GM18520 (cell line): ENCODE data around the gene PAH.

ENCODE experiments used
- ATAC-seq: cut with Tn5 transposase; IDR thresholded peaks from one replicate; pipeline ENCODE4 v1.9.1; 2021; ENCODE audit not compliant: unreplicated experiment

The PAH gene

GRCh38 chr12:102917026-102917787 is at the start of gene PAH:
PAH (minus strand) TSS chr12:102917244; CDS start chr12:102917130, 114 bp downstream.
- no peak for ATAC-seq

GRCh38 chr12:102966200-102966863 is 49.3 kb upstream of the PAH start:
- no peak for ATAC-seq

DNA sequence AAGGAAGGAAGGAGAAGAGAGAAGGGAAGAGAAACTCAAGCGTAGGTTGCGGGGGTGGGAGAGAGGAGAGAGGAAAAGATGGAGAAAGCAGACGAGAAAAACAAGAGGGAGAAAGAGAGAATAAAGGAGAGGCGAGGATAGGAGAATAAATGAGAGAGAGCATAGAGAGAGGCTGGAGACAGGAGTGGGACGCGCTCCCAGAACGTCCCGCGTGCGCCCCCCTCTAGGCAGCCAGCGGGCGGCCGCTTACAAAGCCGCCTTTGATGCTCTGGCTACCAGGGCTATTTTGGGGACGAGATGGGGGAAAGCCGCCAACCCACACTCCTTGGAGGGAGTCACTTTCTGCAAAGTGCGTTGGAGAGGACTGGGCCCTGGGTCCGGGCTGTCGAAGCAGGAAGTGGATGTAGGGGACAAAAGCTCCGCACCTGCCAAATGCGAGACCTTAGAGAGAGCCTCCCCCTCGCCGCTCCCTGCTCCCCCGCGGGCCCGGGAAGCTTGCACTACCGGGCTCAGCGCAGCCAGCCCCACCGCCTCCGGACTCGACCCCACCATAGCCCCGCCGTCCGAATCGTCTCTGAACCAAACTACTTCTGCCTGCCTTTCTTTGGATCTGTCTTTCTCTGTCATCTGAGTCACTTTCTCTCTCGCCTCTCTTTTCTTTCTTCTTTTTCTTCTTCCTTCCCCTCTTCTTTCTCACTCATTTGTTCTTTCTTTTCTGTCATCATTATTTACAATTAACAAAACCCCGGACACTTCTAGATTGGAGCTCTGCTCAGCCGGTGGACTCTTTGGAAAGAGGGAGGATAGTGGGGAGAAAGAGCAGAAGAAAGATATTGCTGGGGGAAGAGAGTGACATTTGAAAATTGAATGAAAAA is 48.5 kb upstream of the PAH start:
- no peak for ATAC-seq

- ATAC-seq = no peak
Observed at GRCh38 chr12:102964872-102965271, 47.8 kb upstream of the PAH start.

DNA sequence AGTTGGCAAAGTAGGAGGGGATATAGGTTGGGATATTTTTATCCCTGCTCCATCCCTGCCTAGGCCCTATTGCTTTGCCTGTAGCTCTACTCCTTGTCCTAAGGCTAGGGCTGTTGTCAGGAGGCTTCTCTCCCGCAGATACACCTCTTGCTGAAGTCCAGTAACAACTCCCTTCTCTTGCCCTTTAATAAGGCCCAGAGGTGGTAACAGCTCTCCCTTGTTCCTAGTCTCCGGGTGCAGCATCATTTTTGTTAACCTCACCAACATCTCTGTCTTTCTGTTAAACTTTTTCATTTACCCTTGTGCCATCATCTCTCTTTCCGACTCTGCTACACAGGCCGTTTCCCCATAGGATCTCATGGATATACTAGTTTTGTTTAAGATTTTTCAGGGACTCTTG is 46.8 kb upstream of the PAH start:
- ATAC-seq = no peak

DNA sequence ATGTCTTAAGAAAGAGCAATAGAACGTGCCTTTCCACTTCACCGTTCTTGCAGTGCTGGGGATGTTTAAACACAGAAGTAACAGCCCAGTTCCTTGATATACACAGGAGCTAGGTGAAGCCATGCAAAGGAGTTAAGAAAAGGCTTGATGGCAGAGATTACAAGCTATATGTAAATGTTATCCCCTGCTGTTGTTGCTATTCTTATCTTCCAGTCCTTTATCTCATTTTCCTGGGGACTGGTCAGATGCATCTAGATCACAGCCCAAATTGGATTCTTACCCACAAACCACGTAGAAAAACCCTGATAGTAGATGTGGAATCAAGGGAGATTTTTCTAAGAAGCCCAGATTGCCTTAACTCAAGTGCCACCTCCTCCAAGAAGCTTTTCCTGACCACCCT is 45.9 kb upstream of the PAH start:
- no peak for ATAC-seq

GRCh38 chr12:102962532-102962931 is 45.5 kb upstream of the PAH start:
- no peak for ATAC-seq

- ATAC-seq = no peak
Observed at GRCh38 chr12:102961466-102961855, 44.4 kb upstream of the PAH start.

GRCh38 chr12:102960766-102961465 is 43.9 kb upstream of the PAH start:
- no peak for ATAC-seq

DNA sequence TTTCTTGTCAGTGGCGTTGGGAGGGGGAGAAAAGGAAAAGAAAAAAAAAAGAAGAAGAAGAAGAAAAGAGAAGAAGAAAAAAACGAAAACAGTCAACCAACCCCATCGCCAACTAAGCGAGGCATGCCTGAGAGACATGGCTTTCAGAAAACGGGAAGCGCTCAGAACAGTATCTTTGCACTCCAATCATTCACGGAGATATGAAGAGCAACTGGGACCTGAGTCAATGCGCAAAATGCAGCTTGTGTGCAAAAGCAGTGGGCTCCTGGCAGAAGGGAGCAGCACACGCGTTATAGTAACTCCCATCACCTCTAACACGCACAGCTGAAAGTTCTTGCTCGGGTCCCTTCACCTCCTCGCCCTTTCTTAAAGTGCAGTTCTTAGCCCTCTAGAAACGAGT is 42.3 kb upstream of the PAH start:
- no peak for ATAC-seq

DNA sequence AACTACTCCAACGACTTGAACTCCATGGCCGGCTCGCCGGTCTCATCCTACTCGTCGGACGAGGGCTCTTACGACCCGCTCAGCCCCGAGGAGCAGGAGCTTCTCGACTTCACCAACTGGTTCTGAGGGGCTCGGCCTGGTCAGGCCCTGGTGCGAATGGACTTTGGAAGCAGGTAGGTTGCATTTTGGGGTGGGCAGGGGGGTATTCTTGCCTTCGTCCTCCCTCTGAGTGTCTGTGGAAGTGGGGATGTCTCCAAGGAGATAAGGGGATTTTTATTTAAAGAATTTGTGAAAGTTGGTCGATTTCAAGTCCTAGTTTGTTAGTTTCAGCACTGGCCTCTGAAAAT is 41.8 kb upstream of the PAH start:
- no peak for ATAC-seq

DNA sequence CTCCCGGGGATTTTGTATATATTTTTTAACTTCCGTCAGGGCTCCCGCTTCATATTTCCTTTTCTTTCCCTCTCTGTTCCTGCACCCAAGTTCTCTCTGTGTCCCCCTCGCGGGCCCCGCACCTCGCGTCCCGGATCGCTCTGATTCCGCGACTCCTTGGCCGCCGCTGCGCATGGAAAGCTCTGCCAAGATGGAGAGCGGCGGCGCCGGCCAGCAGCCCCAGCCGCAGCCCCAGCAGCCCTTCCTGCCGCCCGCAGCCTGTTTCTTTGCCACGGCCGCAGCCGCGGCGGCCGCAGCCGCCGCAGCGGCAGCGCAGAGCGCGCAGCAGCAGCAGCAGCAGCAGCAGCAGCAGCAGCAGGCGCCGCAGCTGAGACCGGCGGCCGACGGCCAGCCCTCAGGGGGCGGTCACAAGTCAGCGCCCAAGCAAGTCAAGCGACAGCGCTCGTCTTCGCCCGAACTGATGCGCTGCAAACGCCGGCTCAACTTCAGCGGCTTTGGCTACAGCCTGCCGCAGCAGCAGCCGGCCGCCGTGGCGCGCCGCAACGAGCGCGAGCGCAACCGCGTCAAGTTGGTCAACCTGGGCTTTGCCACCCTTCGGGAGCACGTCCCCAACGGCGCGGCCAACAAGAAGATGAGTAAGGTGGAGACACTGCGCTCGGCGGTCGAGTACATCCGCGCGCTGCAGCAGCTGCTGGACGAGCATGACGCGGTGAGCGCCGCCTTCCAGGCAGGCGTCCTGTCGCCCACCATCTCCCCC is 41.2 kb upstream of the PAH start:
- ATAC-seq = no peak

DNA sequence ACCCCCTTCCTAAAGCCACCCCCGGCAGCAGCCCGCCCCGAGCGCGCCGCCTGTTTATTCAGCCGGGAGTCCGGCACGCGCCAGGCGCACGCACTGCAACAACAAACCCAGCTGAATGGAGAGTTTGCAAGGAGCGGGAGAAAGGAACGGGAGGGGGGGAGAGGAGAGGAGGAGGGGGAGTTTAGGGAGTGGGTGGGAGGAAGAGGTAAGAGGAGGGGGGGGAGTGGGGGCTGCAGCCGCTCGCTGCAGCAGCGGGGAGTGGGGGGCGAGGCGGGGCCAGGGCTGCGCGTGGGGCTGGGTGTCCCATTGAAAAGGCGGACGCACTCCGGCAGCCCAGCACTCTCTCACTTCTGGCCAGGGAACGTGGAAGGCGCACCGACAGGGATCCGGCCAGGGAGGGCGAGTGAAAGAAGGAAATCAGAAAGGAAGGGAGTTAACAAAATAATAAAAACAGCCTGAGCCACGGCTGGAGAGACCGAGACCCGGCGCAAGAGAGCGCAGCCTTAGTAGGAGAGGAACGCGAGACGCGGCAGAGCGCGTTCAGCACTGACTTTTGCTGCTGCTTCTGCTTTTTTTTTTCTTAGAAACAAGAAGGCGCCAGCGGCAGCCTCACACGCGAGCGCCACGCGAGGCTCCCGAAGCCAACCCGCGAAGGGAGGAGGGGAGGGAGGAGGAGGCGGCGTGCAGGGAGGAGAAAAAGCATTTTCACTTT is 40.5 kb upstream of the PAH start, which contains the start of gene ASCL1:
ASCL1 (plus strand) TSS at position 336 of the 712 bp plus-strand sequence. CDS start 571 bp downstream, outside the sequence.
- ATAC-seq = no peak

GRCh38 chr12:102956738-102957327 is 39.8 kb upstream of the PAH start:
- no peak for ATAC-seq

DNA sequence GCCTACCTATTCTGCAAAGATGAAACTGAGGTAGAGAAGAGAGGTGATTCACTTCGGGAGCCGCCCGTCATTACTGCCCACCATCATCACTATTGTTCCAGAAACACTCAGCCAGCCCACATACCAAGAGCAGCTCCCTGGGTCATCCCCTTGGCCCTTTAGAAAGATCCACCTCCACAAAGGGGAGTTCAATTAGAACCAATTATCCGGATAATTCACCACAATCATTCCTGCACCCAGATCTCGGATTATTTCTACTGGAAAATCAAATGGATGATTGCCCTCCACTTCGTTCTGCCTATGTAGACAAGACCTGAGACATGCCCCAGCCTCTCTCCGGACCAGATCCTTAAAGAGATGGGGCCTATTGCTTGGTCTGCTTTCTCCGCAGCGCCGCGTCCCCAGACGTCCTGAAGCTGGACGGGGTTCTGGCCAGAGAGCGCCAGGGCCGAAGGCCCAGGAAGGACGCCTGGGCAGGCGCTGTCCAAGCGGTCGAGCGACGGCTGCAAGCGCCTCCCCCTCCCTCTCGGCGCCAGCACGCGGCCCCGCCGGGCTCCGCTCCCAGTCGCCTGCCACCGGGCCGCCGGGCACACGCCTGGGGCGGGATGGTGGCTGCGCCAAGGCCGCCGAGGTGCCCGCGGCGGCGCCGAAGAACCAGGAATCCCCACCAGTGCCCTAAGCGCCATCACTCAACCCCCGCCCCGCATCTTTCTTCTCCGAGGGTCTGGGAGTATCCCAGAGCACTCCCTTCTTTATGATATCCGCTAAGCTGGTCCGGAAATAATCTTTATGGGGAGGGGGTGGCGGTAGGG is 39.1 kb upstream of the PAH start:
- ATAC-seq = no peak

GRCh38 chr12:102954134-102954533 is 37.1 kb upstream of the PAH start:
- no peak for ATAC-seq

- no peak for ATAC-seq
Observed at GRCh38 chr12:102953221-102953620, 36.2 kb upstream of the PAH start.

DNA sequence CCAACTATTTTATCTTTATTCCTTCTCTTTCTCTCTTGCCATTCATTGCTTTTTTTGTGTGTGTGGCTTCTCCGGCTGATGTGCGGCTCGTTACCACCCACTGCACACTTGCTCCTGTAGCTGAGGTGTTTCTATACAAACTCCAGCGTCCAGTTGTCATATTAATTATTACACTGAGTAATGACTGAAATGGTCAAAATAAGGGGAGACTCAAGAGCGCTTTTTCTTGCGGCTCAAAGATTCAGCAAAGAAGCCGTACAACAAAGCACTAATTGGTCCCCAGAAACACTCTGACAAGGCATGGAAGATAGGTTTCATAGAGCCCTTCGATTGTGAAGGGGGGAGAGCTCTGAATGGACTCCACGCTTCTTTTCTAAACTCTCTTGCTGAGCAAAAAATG is 34.8 kb upstream of the PAH start:
- no peak for ATAC-seq
